NCI-H69 (cell line): ENCODE measurements around the gene PRKAR1B.

Experiments used
- DNase-seq: peaks from one replicate; lab custom pipeline; 2025; lab: John Stamatoyannopoulos, UW

The PRKAR1B gene

GRCh38 chr7:519484-520390, 207.3 kb downstream of the PRKAR1B start, which contains the start of gene PDGFA:
TSS of gene PDGFA (minus strand) at chr7:519846. CDS start at chr7:519001, 845 bp downstream.
- peak; percentile 82 for DNase-seq

- DNase-seq: peak; percentile 83
Observed at GRCh38 chr7:518630-519483, 208.2 kb downstream of the PRKAR1B start.

GRCh38 chr7:517774-518629, 209.1 kb downstream of the PRKAR1B start:
- DNase-seq: peak; percentile 14

GRCh38 chr7:516606-517456, 210.2 kb downstream of the PRKAR1B start:
- peak; percentile 17 for DNase-seq

GRCh38 chr7:516216-516605, 210.9 kb downstream of the PRKAR1B start:
- no peak for DNase-seq

- DNase-seq: no peak
Observed at GRCh38 chr7:515628-516027, 211.5 kb downstream of the PRKAR1B start.

GRCh38 chr7:514651-515598, 212.2 kb downstream of the PRKAR1B start:
- DNase-seq: peak; percentile 65

GRCh38 chr7:514242-514641, 212.8 kb downstream of the PRKAR1B start:
- no peak for DNase-seq

GRCh38 chr7:513521-514166, 213.4 kb downstream of the PRKAR1B start:
- no peak for DNase-seq

GRCh38 chr7:512541-513311, 214.4 kb downstream of the PRKAR1B start:
- DNase-seq: peak; percentile 37

GRCh38 chr7:512146-512510, 215.0 kb downstream of the PRKAR1B start:
- DNase-seq: no peak

- no peak for DNase-seq
Observed at GRCh38 chr7:511476-512145, 215.5 kb downstream of the PRKAR1B start.

GRCh38 chr7:510782-511281, 216.2 kb downstream of the PRKAR1B start:
- no peak for DNase-seq

GRCh38 chr7:510131-510481, 217.0 kb downstream of the PRKAR1B start:
- DNase-seq: no peak

GRCh38 chr7:509426-510130, 217.5 kb downstream of the PRKAR1B start:
- no peak for DNase-seq

- DNase-seq: no peak
Observed at GRCh38 chr7:508461-509170, 218.5 kb downstream of the PRKAR1B start.
